ENCODE measurements around the gene HDAC4. TPM values are rescaled to one million over a fixed set of nuclear protein-coding genes. Genes with fewer than 3 reads are reported as not detected.

HDAC4 gene
- total and polyA plus RNA-seq, 10 of the 15 experiments (the other 5 are each of a cell fraction or from before 2014, with no cell fraction given) = 0.22 to 15.7 (median 4.8) TPM

DNA sequence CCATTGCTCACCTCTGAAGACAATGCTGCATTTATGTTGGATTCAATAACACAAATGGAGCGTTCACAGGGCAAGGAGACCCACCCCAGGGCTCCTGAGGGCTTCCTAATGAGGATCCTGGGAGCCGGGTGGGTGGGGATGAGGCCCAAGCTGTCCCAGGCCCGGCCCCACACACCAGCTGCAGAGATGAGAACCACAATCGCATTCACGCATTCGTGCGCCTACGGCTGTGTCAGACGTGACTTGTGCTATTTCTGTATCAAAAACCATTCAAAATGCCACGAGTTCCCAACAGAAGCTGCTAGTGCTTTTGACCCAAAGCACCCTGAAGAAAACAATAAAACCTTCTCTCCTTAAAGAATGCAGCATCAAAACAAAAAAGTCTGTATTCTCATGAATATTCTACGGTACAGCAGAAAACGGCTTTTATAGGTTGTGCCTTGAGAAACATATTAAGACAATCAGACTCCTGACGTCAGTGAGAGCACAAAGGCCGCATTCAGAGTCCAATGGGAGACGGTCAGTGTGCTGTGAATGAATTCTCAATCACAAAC, 205.4 kb downstream of the HDAC4 start:
- intact Hi-C loops (cut with micrococcal nuclease; ENCODE audit: unreplicated experiment) = no loop called here
- FAIRE-seq = no peak
- H4K20me1 ChIP-seq (ENCODE audit: control insufficient read depth, insufficient read depth) = no peaks in the 10 kb centered on the region; the same call in 1 of the 2 replicates
- TF ChIP-seq BACH1 (IDR thresholded peaks at IDR 0.05; ENCODE audit: borderline replicate concordance) = no peak
- TF ChIP-seq RELA (IDR thresholded peaks at IDR 0.05; ENCODE audit: borderline replicate concordance, partially characterized antibody) = no peak
- TF ChIP-seq, protein P1, sequence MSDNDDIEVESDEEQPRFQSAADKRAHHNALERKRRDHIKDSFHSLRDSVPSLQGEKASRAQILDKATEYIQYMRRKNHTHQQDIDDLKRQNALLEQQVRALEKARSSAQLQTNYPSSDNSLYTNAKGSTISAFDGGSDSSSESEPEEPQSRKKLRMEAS (IDR thresholded peaks at IDR 0.05; ENCODE audit: low read depth, low read length) = no peak
- no peak for TF ChIP-seq CREM (IDR thresholded peaks at IDR 0.05; ENCODE audit: low read depth)
- TF ChIP-seq STAT1 (conservative IDR thresholded peaks at IDR 0.05) = no peak
- TF ChIP-seq, protein P2, sequence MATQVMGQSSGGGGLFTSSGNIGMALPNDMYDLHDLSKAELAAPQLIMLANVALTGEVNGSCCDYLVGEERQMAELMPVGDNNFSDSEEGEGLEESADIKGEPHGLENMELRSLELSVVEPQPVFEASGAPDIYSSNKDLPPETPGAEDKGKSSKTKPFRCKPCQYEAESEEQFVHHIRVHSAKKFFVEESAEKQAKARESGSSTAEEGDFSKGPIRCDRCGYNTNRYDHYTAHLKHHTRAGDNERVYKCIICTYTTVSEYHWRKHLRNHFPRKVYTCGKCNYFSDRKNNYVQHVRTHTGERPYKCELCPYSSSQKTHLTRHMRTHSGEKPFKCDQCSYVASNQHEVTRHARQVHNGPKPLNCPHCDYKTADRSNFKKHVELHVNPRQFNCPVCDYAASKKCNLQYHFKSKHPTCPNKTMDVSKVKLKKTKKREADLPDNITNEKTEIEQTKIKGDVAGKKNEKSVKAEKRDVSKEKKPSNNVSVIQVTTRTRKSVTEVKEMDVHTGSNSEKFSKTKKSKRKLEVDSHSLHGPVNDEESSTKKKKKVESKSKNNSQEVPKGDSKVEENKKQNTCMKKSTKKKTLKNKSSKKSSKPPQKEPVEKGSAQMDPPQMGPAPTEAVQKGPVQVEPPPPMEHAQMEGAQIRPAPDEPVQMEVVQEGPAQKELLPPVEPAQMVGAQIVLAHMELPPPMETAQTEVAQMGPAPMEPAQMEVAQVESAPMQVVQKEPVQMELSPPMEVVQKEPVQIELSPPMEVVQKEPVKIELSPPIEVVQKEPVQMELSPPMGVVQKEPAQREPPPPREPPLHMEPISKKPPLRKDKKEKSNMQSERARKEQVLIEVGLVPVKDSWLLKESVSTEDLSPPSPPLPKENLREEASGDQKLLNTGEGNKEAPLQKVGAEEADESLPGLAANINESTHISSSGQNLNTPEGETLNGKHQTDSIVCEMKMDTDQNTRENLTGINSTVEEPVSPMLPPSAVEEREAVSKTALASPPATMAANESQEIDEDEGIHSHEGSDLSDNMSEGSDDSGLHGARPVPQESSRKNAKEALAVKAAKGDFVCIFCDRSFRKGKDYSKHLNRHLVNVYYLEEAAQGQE (IDR thresholded peaks at IDR 0.05; ENCODE audit: low read depth, low read length) = no peak
- no peak for TF ChIP-seq SMARCA5 (IDR thresholded peaks at IDR 0.05)
- TF ChIP-seq RCOR1 (conservative IDR thresholded peaks at IDR 0.05; ENCODE audit: low read depth, low read length) = no peak
- no peak for TF ChIP-seq BRCA1 (IDR thresholded peaks at IDR 0.05; ENCODE audit: low read depth, low read length)
- TF ChIP-seq, protein P3, sequence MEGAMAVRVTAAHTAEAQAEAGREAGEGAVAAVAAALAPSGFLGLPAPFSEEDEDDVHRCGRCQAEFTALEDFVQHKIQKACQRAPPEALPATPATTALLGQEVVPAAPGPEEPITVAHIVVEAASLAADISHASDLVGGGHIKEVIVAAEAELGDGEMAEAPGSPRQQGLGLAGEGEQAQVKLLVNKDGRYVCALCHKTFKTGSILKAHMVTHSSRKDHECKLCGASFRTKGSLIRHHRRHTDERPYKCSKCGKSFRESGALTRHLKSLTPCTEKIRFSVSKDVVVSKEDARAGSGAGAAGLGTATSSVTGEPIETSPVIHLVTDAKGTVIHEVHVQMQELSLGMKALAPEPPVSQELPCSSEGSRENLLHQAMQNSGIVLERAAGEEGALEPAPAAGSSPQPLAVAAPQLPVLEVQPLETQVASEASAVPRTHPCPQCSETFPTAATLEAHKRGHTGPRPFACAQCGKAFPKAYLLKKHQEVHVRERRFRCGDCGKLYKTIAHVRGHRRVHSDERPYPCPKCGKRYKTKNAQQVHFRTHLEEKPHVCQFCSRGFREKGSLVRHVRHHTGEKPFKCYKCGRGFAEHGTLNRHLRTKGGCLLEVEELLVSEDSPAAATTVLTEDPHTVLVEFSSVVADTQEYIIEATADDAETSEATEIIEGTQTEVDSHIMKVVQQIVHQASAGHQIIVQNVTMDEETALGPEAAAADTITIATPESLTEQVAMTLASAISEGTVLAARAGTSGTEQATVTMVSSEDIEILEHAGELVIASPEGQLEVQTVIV (IDR thresholded peaks at IDR 0.05; ENCODE audit: borderline replicate concordance, partially characterized antibody) = no peak
- no peak for TF ChIP-seq EED (IDR thresholded peaks at IDR 0.05; ENCODE audit: low read depth)
- TF ChIP-seq, protein P4, sequence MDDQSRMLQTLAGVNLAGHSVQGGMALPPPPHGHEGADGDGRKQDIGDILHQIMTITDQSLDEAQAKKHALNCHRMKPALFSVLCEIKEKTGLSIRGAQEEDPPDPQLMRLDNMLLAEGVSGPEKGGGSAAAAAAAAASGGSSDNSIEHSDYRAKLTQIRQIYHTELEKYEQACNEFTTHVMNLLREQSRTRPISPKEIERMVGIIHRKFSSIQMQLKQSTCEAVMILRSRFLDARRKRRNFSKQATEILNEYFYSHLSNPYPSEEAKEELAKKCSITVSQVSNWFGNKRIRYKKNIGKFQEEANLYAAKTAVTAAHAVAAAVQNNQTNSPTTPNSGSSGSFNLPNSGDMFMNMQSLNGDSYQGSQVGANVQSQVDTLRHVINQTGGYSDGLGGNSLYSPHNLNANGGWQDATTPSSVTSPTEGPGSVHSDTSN (IDR thresholded peaks at IDR 0.05; ENCODE audit: insufficient replicate concordance, low read depth, low read length) = no peak
- no peak for TF ChIP-seq ZNF274 (IDR thresholded peaks at IDR 0.05; ENCODE audit: insufficient read depth, insufficient read length)
- no peak for TF ChIP-seq MYB (IDR thresholded peaks at IDR 0.05; ENCODE audit: borderline replicate concordance, low read depth, low read length)

More for the DNA sequence above, 205.4 kb downstream of the HDAC4 start:
- 78% methylated on average over 15 of the region's 15 CpGs for WGBS (ENCODE audit: insufficient coverage, insufficient replicate concordance, low lambda C conversion rate, missing lambda C conversion rate)
- no peak for DNase-seq (ENCODE audit: low read depth, low spot score)
- ATAC-seq = no peak
- ChIA-PET CTCF (interaction anchor here (0.7 kb wide), 1 partner anchor 13 kb away, joined by 3 read pairs; no protein-coding TSS in a partner anchor), RAD21 (ENCODE audit: unreplicated experiment) (no interaction called here), POLR2A (no interaction called here), SMC1A (ENCODE audit: uncharacterized antibody, unreplicated experiment) (no interaction called here)
- no peak overlapping the region for H2AFZ ChIP-seq (ENCODE audit: control insufficient read depth, low read depth, low read length)
- H3K27ac ChIP-seq (ENCODE audit: control insufficient read depth, insufficient read depth) = no peak overlapping the region
- H3K27me3 ChIP-seq (replicated peaks in 1 of 2; ENCODE audit: control insufficient read depth in 2 of 2, insufficient read depth in 2 of 2, low read length in 1 of 2) = no peaks in the 10 kb centered on the region
- no TSS peak for BruUV-seq (replicated peaks)
- no peak overlapping the region for H3K4me3 ChIP-seq
- H3K9ac ChIP-seq (ENCODE audit: control insufficient read depth, insufficient read depth, low read length) = no peak overlapping the region
- H3K4me1 ChIP-seq (ENCODE audit: control insufficient read depth, insufficient read depth, low read length) = no peaks in the 10 kb centered on the region
- no peak overlapping the region for H3K4me2 ChIP-seq (ENCODE audit: control insufficient read depth, insufficient read depth)
- H3K36me3 ChIP-seq (ENCODE audit: control insufficient read depth in 2 of 2, insufficient read depth in 2 of 2, low read length in 1 of 2) = peaks cover 0 to 2% of the 10 kb centered on the region in 2 experiments; a peak in 2 of 4 replicates
- no peaks in the 10 kb centered on the region for H3K9me3 ChIP-seq (replicated peaks; ENCODE audit: control insufficient read depth, insufficient read depth, low read length)
- in situ Hi-C loops (cut with MboI) = no loop called here
- H3K79me2 ChIP-seq (ENCODE audit: control insufficient read depth, insufficient read depth, low read length) = no peaks in the 10 kb centered on the region

Measured in GM12878 (cell line).